Measurements from ENCODE around the gene BZW2.
A peak's percentile ranks its signal among the peaks of the same experiment; 100 is the strongest.

Gene BZW2

DNA sequence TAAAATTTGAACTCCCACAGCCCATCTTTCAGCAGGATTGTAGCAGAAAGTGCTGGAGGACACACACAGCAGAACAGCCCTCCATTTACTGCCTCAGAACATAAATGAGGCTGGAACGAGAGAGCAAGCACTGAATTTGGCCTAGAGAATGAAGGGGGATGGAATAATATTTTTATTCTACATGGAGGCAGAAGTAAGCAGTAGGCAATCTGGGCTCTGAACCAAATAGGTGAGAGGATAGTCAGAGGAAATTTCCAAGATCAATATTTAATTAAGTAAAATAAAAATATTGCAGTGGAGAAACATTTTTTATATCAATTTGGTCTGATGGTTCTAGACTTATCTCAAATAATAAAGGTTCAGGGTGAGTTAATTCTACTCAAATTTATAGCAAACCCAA, 78.4 kb downstream of the BZW2 start:
- no peak for DNase-seq

- DNase-seq: no peak
Observed at GRCh38 chr7:16726189-16726588, 80.2 kb downstream of the BZW2 start.

DNA sequence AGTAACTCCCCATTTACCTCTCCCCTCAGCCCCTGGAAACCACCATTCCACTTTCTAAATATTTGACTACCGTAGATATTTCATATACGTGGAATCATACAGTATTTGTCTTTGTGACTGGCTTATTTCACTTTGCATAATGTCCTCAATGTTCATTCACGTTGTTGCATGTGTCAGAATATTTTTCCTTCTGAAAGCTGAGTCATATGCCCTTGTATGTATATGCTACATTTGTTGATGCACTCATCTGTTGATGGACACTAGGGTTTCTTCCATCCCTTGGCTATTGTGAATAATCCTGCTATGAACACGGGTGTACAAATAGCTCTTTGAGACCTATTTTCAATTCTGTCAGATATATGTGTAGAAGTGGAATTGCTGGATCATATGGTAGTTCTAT, 81.8 kb downstream of the BZW2 start:
- DNase-seq: no peak

DNA sequence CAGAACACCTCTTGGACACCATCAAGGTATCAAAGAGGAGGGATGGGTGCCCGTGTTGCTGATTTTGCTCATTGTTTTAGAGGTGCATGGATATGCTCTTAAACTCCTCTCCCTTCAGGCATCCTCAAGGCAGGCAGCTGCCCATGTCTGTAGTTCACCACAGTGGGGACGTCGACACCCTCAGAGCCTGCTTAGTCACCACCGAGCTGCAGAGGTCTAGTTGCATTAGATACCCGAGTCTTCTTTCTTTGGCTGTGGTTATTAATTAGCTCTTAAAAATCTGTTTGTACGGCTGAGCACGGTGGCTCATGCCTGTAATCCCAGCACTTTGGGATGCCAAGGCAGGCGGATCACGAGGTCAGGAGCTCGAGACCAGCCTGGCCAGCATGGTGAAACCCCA, 82.8 kb downstream of the BZW2 start:
- DNase-seq: no peak

DNA sequence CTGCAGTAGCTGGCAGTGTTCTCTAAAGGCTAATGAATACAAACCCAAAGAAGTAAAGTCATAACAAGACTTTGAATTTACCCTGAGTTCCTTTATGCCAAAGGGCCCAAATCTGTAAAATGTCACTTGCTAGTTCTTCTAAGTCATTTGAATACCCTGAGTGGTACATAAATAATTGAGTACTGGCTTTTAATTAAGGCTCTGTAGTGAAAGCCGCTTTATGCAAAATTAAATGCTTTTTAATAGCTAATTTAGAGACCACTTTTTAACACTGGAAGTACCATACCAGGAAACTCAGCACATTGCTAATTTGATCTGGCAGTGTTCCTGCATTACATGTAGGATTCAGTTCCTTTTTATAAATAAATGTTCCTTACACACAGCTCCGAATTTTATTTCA, 83.6 kb downstream of the BZW2 start:
- no peak for DNase-seq

DNA sequence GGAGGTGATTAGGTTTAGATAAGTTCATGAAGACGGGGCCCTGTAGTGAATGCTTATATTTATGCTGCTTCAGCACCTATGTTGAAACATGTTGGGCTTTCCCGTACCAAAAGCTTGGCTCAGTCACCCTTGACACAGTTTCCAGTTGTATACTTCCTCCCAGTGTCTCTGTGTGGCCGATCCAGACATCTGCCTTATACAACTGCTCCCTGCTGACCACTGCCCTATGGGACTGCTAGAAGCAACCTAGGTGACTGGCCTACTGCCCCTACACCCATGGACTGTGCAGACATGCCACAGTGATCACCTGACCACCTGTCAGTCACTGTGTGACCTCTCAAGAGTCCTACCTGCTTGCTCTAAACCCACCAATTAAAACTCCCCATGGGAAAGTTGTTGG, 85.0 kb downstream of the BZW2 start:
- DNase-seq: no peak

DNA sequence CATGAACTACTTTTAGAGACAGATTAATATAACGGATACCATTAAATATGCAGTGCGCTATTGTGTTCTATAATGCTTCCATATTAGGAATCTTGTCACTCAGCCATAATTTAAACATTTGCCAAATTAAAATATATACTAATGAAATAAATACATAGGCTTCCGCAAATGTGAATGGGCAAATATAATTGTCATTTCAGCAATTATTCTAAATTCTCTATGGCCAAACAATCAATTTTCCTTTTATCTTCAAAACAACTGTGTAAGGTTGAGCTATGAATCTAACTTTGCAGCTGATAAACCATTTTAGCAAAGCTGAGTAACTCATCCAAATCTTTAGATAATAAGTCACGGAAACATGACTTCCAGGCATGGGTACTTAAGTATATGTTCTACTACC, 86.8 kb downstream of the BZW2 start:
- no peak for DNase-seq

DNA sequence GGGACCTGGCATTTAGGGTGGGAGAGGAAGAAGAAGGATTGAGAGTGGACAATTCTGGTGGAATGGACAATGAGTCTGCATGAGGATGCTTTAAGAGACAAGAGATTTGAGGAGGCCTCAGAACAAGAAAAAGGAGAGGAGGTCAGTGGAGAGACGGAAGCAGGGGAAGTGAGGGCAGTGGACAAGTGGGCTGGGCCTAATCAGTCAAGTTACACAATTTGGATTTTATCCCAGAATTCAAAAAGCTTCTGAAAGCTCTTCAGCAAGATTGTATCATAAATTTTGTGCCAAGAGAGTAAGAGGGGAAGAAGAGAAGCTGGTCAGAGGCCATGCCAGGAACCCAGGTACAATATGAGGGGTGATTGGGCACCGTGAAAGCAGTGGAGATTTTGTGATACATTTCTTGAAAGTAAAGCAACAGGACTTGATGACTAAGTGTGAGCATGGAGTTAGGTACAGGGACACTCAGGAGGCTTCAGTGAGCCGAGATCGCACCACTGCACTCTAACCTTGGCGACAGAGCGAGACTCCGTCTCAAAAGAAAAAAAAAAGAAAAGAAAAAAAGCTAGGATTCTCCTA, 88.3 kb downstream of the BZW2 start:
- DNase-seq: no peak

DNA sequence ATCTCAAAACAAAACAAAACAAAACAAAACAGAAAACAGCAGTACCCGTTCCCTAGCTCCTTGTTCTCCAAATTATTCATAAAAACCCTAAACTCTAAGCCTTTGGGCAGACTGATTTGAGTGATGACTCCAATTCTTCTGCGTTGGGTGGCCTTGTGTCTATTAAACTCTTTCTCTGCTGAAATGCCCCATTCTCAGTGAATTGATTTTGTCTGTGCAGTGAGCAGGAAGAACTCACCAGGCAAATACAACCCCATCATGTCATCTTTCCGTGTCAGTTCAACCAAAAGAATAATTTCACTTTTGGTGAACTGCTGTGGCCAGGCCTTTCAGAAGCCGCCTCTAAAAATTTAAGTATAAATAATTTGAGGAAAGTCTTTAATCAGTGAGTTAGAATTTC, 89.0 kb downstream of the BZW2 start:
- DNase-seq: no peak

- DNase-seq: no peak
Observed at GRCh38 chr7:16738011-16738688, 92.2 kb downstream of the BZW2 start.

DNA sequence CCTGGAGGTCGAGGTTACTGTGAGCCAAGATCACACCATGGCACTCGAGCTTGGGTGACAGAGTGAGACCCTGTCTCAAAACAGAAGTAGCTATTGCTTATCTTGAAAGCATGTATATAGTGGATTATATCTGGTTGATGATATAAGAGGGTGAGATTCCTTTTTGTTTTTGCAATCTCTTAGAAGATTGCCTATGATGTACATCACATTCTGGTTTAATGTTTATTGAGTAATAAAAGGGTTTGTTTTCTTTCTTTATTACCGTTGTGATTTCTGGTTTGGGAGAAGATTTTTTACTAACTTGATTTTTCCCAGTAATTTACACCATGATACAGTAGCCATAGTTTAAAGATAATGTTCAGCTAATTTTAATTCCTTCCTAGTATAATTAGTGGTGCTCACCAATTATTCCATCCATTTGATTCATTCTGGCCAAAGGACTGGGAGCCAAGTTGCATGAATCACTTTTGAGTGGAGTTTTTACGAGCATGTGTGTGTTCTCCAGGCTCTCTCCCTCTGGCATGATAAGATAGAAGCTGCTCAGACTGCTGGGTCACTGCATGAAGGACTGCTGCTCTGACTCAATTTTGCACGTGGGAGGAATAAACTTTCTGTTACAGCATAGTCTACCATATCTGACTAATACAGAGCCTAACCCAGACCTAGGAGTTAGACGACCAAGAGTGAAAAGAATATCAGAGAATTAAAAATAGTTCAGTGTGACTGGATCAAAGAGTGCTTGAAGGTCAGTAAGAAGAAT, 94.1 kb downstream of the BZW2 start:
- no peak for DNase-seq

GRCh38 chr7:16740623-16740953, 94.6 kb downstream of the BZW2 start:
- no peak for DNase-seq

DNA sequence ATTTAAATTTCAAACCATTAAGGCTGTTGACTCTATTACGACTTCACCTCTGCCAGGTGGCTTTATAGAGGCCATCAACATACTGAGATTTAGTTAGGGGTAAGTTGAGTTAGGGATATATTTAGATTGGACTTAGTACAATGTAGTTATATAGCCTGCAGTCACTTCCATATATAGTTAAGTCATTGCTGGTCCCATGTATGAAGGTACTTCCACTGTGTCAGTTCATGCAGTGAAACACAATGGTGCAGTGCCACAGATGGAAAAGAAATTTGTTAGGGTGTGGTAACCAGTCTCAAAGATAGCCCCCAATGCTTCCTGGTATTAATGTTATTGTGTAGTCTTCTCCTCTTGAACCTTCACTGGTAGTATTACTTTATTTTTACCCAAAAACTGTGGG, 95.0 kb downstream of the BZW2 start:
- no peak for DNase-seq

- DNase-seq: no peak
Observed at GRCh38 chr7:16741676-16742075, 95.7 kb downstream of the BZW2 start.

DNA sequence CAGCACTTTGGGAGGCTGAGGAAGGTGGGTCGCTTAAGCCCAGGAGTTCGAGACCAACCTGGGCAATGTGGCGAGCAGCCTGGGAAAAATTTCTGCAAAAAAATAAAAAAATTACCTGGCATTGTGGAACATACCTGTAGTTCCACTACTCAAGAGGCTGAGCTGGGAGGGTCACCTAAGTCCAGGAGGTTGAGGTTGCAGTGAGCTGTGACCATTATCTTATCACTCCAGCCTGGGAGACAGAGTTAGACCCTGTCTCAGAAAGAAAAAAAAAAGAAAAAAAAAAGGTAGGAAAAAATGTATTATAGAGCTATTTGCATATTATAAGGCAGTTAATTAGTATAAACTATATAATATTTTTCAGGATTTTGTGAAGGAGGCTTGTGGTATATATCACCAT, 96.6 kb downstream of the BZW2 start:
- DNase-seq: no peak

DNA sequence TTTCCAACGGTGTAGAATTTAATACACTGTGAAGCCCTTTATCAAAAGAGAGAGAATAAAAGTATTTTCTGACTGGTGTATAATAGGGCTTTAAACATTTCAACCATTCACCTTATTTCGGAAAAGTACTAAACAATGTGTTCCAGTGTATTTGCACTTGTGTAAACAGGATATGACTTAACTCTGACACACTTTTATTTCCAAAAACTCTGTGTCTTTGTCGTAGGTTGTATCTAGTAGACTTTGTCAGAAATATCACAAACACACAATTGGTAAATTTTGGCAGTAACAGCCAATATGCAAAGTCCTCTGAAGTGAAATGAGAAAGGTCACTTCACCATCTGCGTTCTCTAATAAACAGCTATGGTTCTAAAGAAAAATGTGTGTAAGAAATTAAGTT, 97.3 kb downstream of the BZW2 start:
- no peak for DNase-seq

DNA sequence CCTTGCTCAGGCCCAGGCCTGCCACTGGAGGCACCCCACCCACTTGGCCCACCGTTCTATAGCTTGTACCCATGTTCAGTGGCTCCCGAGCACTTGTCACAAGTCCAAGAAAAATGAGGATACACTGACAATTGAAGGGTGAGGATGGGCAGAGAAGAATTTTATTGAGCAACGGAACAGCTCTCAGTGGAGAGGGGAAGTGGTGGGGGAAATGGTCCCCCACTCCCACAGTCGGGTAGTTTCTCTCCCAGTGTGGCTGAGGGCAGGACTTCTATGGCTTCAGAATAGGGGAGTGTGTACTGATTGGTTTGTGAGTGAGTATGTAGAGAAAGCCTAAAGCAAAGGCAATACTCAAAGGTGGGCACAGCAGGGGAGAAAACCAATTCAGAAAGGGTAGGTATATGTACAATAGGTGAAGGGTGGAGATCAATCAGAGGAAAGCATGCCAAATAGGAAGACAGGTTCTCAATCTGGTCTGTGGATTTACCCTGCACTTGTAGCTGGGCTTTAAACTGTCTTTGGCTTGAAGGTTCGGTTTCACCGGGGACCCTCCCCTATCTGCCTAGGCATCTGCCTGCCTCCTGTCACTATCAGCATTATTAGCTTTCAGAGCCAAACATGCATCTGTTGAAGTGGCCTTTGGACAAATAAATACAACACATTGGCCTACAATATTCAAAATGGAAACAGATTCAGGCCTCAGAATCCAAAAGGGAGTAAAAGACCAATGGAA, 98.7 kb downstream of the BZW2 start:
- DNase-seq: no peak

DNA sequence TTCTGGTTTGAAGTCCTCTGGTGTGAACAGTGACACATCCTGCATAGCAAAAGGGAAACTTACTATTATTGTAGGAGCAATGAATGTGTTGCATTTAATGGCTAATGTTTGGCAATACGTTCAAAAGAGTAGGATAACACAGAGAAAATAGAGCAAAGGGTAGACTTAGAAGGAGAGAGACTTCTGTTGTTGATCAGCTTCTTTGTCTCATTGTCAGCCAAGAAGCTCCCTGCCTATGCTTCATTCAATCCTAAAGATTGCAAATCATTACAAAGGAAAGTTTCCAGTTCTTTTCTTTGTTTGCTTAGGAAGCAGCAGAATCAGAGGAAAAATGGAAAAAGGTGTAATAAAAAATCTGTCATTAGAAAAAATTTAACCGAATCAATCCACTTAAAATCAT, 99.7 kb downstream of the BZW2 start:
- DNase-seq: no peak

- no peak for DNase-seq
Observed at GRCh38 chr7:16747102-16747501, 101.1 kb downstream of the BZW2 start.

GRCh38 chr7:16753102-16753931, 107.3 kb downstream of the BZW2 start, which contains the start of gene TSPAN13:
TSS of gene TSPAN13 (plus strand) at chr7:16753755. CDS start at chr7:16753968, 213 bp downstream.
- peak; percentile 45 for DNase-seq

DNA sequence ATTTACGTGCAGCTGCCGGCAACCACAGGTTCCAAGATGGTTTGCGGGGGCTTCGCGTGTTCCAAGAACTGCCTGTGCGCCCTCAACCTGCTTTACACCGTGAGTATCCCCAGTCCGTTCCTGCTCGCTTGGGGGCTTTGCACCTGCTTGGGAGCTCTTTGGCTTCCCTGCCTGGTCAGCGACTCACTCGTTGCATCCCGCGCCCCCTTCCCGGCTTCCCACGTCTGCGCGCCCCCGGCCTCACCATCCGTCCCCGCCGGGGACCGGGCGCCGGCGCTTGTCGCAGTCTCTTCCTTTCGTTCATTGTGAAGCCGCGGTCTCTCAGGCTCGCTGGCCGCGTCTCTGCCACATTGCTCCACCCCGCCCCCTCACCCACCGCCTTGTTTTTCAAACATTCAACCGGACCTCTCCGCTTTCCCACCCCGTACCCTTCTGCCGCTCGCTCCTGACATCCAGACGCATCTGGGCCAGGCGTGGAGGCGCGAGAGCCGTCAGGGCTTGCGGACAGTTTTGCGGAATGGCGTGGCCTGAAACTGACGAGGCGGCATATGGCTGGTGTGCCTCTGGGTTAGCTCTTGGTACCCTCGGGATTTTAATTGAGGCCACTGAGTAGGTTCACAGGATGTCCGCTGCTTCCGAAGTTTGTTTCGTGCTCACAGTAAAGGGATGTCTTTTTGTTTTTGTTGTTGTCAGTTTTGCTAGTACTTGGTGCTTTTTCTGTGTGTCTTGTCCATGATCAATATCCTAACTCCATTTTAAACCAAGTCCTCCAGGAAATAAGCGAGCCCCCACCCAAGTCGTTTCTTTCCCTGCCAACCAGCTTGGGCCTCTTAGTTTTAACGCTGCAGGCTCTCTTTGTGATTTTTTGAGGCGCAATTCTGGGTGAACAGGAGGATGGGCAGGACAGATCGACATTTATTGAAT, 108.2 kb downstream of the BZW2 start:
- no peak for DNase-seq

DNA sequence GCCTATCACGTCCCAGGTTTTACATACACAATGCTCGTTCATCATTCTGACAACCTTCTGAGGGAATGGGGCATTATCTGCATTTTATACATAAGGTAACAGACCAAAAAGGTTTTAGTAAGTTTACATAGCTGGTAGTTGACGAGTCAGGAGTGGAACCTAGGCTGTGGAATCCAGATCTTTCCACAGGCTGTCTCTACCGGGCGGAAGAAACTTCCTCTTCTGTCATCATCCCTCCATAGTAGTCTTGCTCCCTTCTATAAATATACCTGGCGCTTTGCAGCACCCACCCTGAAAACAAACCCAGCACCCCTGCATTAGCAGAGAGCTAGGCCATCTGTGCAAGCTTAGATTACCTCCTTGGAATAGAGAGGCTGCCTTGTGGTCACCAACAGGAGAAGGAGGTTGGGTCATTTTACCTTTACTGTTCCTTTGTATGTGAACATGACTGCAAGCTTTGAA, 108.9 kb downstream of the BZW2 start:
- DNase-seq: no peak
